Mononuclear cell (primary cell): ENCODE measurements around the gene STARD13. TPM values are rescaled to one million over a fixed set of nuclear protein-coding genes. Genes with fewer than 3 reads are reported as not detected.

Experiments
- H3K27me3 ChIP-seq: 2 replicates; pipeline ENCODE4 v1.6.0; 2011; ENCODE audit warnings: low read length, control low read depth; ENCODE audit not compliant: insufficient read depth
- H3K4me1 ChIP-seq: 2 replicates; pipeline ENCODE4 v1.5.1; 2011; ENCODE audit warnings: mild to moderate bottlenecking, low read length, control low read depth; ENCODE audit not compliant: insufficient read depth
- H3K4me3 ChIP-seq: 2 replicates; pipeline ENCODE4 v1.5.1; 2011; ENCODE audit warnings: mild to moderate bottlenecking, low read length, moderate library complexity
- H3K9me3 ChIP-seq: 2 replicates; pipeline ENCODE4 v1.5.1; 2011; ENCODE audit warnings: low read depth, mild to moderate bottlenecking, control low read depth, low read length
- total RNA-seq: library from RNA; depleted of rRNA; stranded (reverse); fragments of >200 nt; gene quantifications from one replicate; pipeline ENCODE4 v1.2.3, GENCODE V29; 2012

Gene STARD13
- total RNA-seq, 1 donor: 0.84 TPM

GRCh38 chr13:33217256-33217655 is 68.3 kb downstream of the STARD13 start:
- Histone ChIP-seq H3K4me3 (no peak overlapping the region), H3K27me3 (no peaks in the 10 kb centered on the region), H3K9me3 (no peaks in the 10 kb centered on the region), H3K4me1 (no peaks in the 10 kb centered on the region)

GRCh38 chr13:33213797-33214196 is 71.8 kb downstream of the STARD13 start:
- Histone ChIP-seq H3K4me3 (no peak overlapping the region), H3K9me3 (no peaks in the 10 kb centered on the region), H3K27me3 (no peaks in the 10 kb centered on the region), H3K4me1 (no peaks in the 10 kb centered on the region)

- H3K4me1 ChIP-seq: no peaks in the 10 kb centered on the region
- H3K27me3 ChIP-seq: no peaks in the 10 kb centered on the region
- H3K9me3 ChIP-seq: no peaks in the 10 kb centered on the region
These were observed 72.4 kb downstream of the STARD13 start for GRCh38 chr13:33213024-33213768.

GRCh38 chr13:33212396-33212795 is 73.2 kb downstream of the STARD13 start:
- Histone ChIP-seq H3K9me3 (no peaks in the 10 kb centered on the region), H3K4me1 (no peaks in the 10 kb centered on the region), H3K27me3 (no peaks in the 10 kb centered on the region), H3K4me3 (no peak overlapping the region)

More at GRCh38 chr13:33213024-33213768, 72.4 kb downstream of the STARD13 start:
- H3K4me3 ChIP-seq: no peak overlapping the region

- no peaks in the 10 kb centered on the region for H3K27me3 ChIP-seq
- H3K4me1 ChIP-seq: peaks cover 3% of the 10 kb centered on the region
- H3K4me3 ChIP-seq: no peak overlapping the region
- H3K9me3 ChIP-seq: no peaks in the 10 kb centered on the region
These were observed 75.5 kb downstream of the STARD13 start for GRCh38 chr13:33210090-33210489.

GRCh38 chr13:33208290-33209220 is 77.0 kb downstream of the STARD13 start:
- no peaks in the 10 kb centered on the region for H3K9me3 ChIP-seq
- no peaks in the 10 kb centered on the region for H3K27me3 ChIP-seq
- peaks cover 3% of the 10 kb centered on the region for H3K4me1 ChIP-seq
- no peak overlapping the region for H3K4me3 ChIP-seq

GRCh38 chr13:33207615-33207961 is 78.0 kb downstream of the STARD13 start:
- no peaks in the 10 kb centered on the region for H3K27me3 ChIP-seq
- H3K4me3 ChIP-seq: no peak overlapping the region
- no peaks in the 10 kb centered on the region for H3K9me3 ChIP-seq
- H3K4me1 ChIP-seq: peaks cover 3% of the 10 kb centered on the region

- no peak overlapping the region for H3K4me3 ChIP-seq
- H3K27me3 ChIP-seq: no peaks in the 10 kb centered on the region
- peaks cover 3% of the 10 kb centered on the region for H3K4me1 ChIP-seq
- no peaks in the 10 kb centered on the region for H3K9me3 ChIP-seq
These were observed 78.5 kb downstream of the STARD13 start for GRCh38 chr13:33206945-33207614.

- Histone ChIP-seq H3K27me3 (no peaks in the 10 kb centered on the region), H3K4me1 (peaks cover 3% of the 10 kb centered on the region), H3K9me3 (no peaks in the 10 kb centered on the region), H3K4me3 (no peak overlapping the region)
These were observed 79.1 kb downstream of the STARD13 start for GRCh38 chr13:33206425-33206824.

GRCh38 chr13:33205804-33206221 is 79.7 kb downstream of the STARD13 start:
- H3K9me3 ChIP-seq: no peaks in the 10 kb centered on the region
- no peaks in the 10 kb centered on the region for H3K27me3 ChIP-seq
- H3K4me3 ChIP-seq: no peak overlapping the region
- H3K4me1 ChIP-seq: peaks cover 3% of the 10 kb centered on the region

- H3K27me3 ChIP-seq: no peaks in the 10 kb centered on the region
- H3K9me3 ChIP-seq: no peaks in the 10 kb centered on the region
- H3K4me3 ChIP-seq: no peak overlapping the region
- peaks cover 3% of the 10 kb centered on the region for H3K4me1 ChIP-seq
These were observed 80.3 kb downstream of the STARD13 start for GRCh38 chr13:33205224-33205623.

- Histone ChIP-seq H3K4me1 (peaks cover 3% of the 10 kb centered on the region), H3K27me3 (no peaks in the 10 kb centered on the region), H3K9me3 (no peaks in the 10 kb centered on the region), H3K4me3 (no peak overlapping the region)
These were observed 81.2 kb downstream of the STARD13 start for GRCh38 chr13:33204130-33204927.

- Histone ChIP-seq H3K4me1 (peaks cover 3% of the 10 kb centered on the region), H3K9me3 (no peaks in the 10 kb centered on the region), H3K4me3 (no peak overlapping the region), H3K27me3 (no peaks in the 10 kb centered on the region)
These were observed 82.8 kb downstream of the STARD13 start for GRCh38 chr13:33202644-33203169.

GRCh38 chr13:33201659-33202058 is 83.9 kb downstream of the STARD13 start:
- Histone ChIP-seq H3K4me1 (peaks cover 3% of the 10 kb centered on the region), H3K9me3 (no peaks in the 10 kb centered on the region), H3K27me3 (no peaks in the 10 kb centered on the region), H3K4me3 (no peak overlapping the region)
